Measurements from ENCODE around the gene GALM. TPM values are rescaled to one million over a fixed set of nuclear protein-coding genes. Genes with fewer than 3 reads are reported as not detected.
A peak's percentile ranks its signal among the peaks of the same experiment; 100 is the strongest.

The GALM gene
- polyA plus RNA-seq (2013, experiment 1 of 2): 13.4 TPM
- polyA plus RNA-seq (2013, experiment 2 of 2): 12.9 TPM

GRCh38 chr2:38665854-38666555 lies at the start of gene GALM:
TSS of gene GALM (plus strand) at chr2:38666114. CDS start at chr2:38666162, 48 bp downstream.
- Histone ChIP-seq H2AK5ac (ENCODE audit: low read length) (peak within 1 kb of the TSS; percentile 82), H3K56ac (ENCODE audit: low read length) (peak within 1 kb of the TSS; percentile 95), H4K8ac (ENCODE audit: low read depth, low read length) (no peak within 1 kb of the TSS), H3K23ac (ENCODE audit: low read length) (no peak within 1 kb of the TSS), H3K36me3 (ENCODE audit: control insufficient read depth, insufficient read depth, low read length) (no peaks in the 10 kb centered on the region), H3K27ac (ENCODE audit: low read depth, low read length) (peak within 1 kb of the TSS; percentile 10), H3K4me1 (ENCODE audit: control insufficient read depth, low read depth, low read length) (peaks cover 10% of the 10 kb centered on the region), H3K4ac (ENCODE audit: low read depth, low read length) (no peak within 1 kb of the TSS), H4K5ac (ENCODE audit: low read length) (no peak within 1 kb of the TSS), H3K4me2 (ENCODE audit: low read length) (peak within 1 kb of the TSS; percentile 89), H3K27me3 (ENCODE audit: insufficient read depth, low read length, poor library complexity) (no peaks in the 10 kb centered on the region), H2BK120ac (ENCODE audit: low read depth, low read length) (no peak within 1 kb of the TSS), H2BK15ac (replicated peaks; ENCODE audit: low read depth) (no peak within 1 kb of the TSS), H3K18ac (ENCODE audit: low read length) (no peak within 1 kb of the TSS), H3K79me1 (ENCODE audit: low read length) (no peaks in the 10 kb centered on the region), H3K79me2 (ENCODE audit: control insufficient read depth, insufficient read depth, low read length) (no peaks in the 10 kb centered on the region), H3K4me3 (ENCODE audit: low read length) (peak within 1 kb of the TSS; percentile 85), H2BK5ac (ENCODE audit: low read length) (peak within 1 kb of the TSS; percentile 62), H3K9ac (ENCODE audit: low read length) (peak within 1 kb of the TSS; percentile 94)
- peak; percentile 98 for DNase-seq
- no CpG with 5 or more reads among the region's 26 CpGs for WGBS (ENCODE audit: extremely low coverage, insufficient coverage, low lambda C conversion rate)

DNA sequence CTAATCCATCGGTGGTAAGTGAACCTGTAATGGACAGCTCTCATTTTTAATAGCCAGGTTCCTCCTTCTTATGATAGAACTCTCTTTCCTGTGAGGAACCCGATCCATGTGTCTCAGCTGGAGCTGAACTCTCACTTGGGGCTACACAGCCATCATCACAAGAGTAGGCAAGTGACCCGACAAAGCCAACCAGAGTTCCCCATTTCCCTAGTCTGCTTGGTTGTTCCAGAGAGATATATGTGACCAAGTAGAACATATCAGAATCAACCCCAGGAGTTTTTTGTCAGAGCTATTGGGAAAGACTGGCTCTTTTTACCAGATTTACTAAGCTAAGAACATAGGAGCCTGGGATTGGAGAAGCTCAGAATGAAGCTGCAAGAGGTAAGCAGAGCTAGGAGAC lies 48.6 kb upstream of the GALM start:
- Histone ChIP-seq H4K8ac (ENCODE audit: low read depth, low read length) (no peak overlapping the region), H3K18ac (ENCODE audit: low read length) (no peak overlapping the region), H2AK5ac (ENCODE audit: low read length) (no peak overlapping the region), H3K79me2 (ENCODE audit: control insufficient read depth, insufficient read depth, low read length) (no peaks in the 10 kb centered on the region), H2BK120ac (ENCODE audit: low read depth, low read length) (no peak overlapping the region), H3K23ac (ENCODE audit: low read length) (no peak overlapping the region), H3K4ac (ENCODE audit: low read depth, low read length) (no peak overlapping the region), H3K9ac (ENCODE audit: low read length) (no peak overlapping the region), H3K36me3 (ENCODE audit: control insufficient read depth, insufficient read depth, low read length) (no peaks in the 10 kb centered on the region), H4K5ac (ENCODE audit: low read length) (no peak overlapping the region), H3K27me3 (ENCODE audit: insufficient read depth, low read length, poor library complexity) (no peaks in the 10 kb centered on the region), H3K4me1 (ENCODE audit: control insufficient read depth, low read depth, low read length) (no peaks in the 10 kb centered on the region), H3K56ac (ENCODE audit: low read length) (no peak overlapping the region), H2BK15ac (replicated peaks; ENCODE audit: low read depth) (no peak overlapping the region), H2BK5ac (ENCODE audit: low read length) (no peak overlapping the region), H3K4me3 (ENCODE audit: low read length) (no peak overlapping the region), H3K79me1 (ENCODE audit: low read length) (no peaks in the 10 kb centered on the region), H3K27ac (ENCODE audit: low read depth, low read length) (no peak overlapping the region), H3K4me2 (ENCODE audit: low read length) (no peak overlapping the region)
- no CpG with 5 or more reads among the region's 3 CpGs for WGBS (ENCODE audit: extremely low coverage, insufficient coverage, low lambda C conversion rate)
- no peak for DNase-seq

GRCh38 chr2:38619458-38620164 lies 46.3 kb upstream of the GALM start:
- Histone ChIP-seq H3K56ac (ENCODE audit: low read length) (no peak overlapping the region), H3K4me3 (ENCODE audit: low read length) (no peak overlapping the region), H3K4me1 (ENCODE audit: control insufficient read depth, low read depth, low read length) (no peaks in the 10 kb centered on the region), H2BK15ac (replicated peaks; ENCODE audit: low read depth) (no peak overlapping the region), H3K23ac (ENCODE audit: low read length) (no peak overlapping the region), H3K79me2 (ENCODE audit: control insufficient read depth, insufficient read depth, low read length) (no peaks in the 10 kb centered on the region), H3K27me3 (ENCODE audit: insufficient read depth, low read length, poor library complexity) (no peaks in the 10 kb centered on the region), H3K18ac (ENCODE audit: low read length) (no peak overlapping the region), H3K4me2 (ENCODE audit: low read length) (no peak overlapping the region), H3K27ac (ENCODE audit: low read depth, low read length) (no peak overlapping the region), H2AK5ac (ENCODE audit: low read length) (no peak overlapping the region), H3K36me3 (ENCODE audit: control insufficient read depth, insufficient read depth, low read length) (no peaks in the 10 kb centered on the region), H2BK5ac (ENCODE audit: low read length) (no peak overlapping the region), H2BK120ac (ENCODE audit: low read depth, low read length) (no peak overlapping the region), H4K8ac (ENCODE audit: low read depth, low read length) (no peak overlapping the region), H3K9ac (ENCODE audit: low read length) (no peak overlapping the region), H3K79me1 (ENCODE audit: low read length) (no peaks in the 10 kb centered on the region), H3K4ac (ENCODE audit: low read depth, low read length) (peak overlapping the region; percentile 50), H4K5ac (ENCODE audit: low read length) (no peak overlapping the region)
- no CpG with 5 or more reads among the region's 4 CpGs for WGBS (ENCODE audit: extremely low coverage, insufficient coverage, low lambda C conversion rate)
- no peak for DNase-seq

GRCh38 chr2:38620282-38620977 lies 45.5 kb upstream of the GALM start:
- Histone ChIP-seq H3K4ac (ENCODE audit: low read depth, low read length) (peak overlapping the region; percentile 50), H3K27ac (ENCODE audit: low read depth, low read length) (no peak overlapping the region), H4K5ac (ENCODE audit: low read length) (no peak overlapping the region), H3K4me2 (ENCODE audit: low read length) (no peak overlapping the region), H3K18ac (ENCODE audit: low read length) (no peak overlapping the region), H2BK120ac (ENCODE audit: low read depth, low read length) (no peak overlapping the region), H3K56ac (ENCODE audit: low read length) (no peak overlapping the region), H3K79me1 (ENCODE audit: low read length) (no peaks in the 10 kb centered on the region), H3K79me2 (ENCODE audit: control insufficient read depth, insufficient read depth, low read length) (no peaks in the 10 kb centered on the region), H3K4me3 (ENCODE audit: low read length) (no peak overlapping the region), H3K4me1 (ENCODE audit: control insufficient read depth, low read depth, low read length) (no peaks in the 10 kb centered on the region), H2AK5ac (ENCODE audit: low read length) (no peak overlapping the region), H3K23ac (ENCODE audit: low read length) (no peak overlapping the region), H3K27me3 (ENCODE audit: insufficient read depth, low read length, poor library complexity) (no peaks in the 10 kb centered on the region), H4K8ac (ENCODE audit: low read depth, low read length) (no peak overlapping the region), H2BK5ac (ENCODE audit: low read length) (no peak overlapping the region), H2BK15ac (replicated peaks; ENCODE audit: low read depth) (no peak overlapping the region), H3K9ac (ENCODE audit: low read length) (no peak overlapping the region), H3K36me3 (ENCODE audit: control insufficient read depth, insufficient read depth, low read length) (no peaks in the 10 kb centered on the region)
- no CpG with 5 or more reads among the region's 7 CpGs for WGBS (ENCODE audit: extremely low coverage, insufficient coverage, low lambda C conversion rate)
- no peak for DNase-seq

GRCh38 chr2:38621018-38621417 lies 44.9 kb upstream of the GALM start:
- Histone ChIP-seq H3K27me3 (ENCODE audit: insufficient read depth, low read length, poor library complexity) (no peaks in the 10 kb centered on the region), H3K23ac (ENCODE audit: low read length) (no peak overlapping the region), H3K9ac (ENCODE audit: low read length) (no peak overlapping the region), H3K79me2 (ENCODE audit: control insufficient read depth, insufficient read depth, low read length) (no peaks in the 10 kb centered on the region), H2BK120ac (ENCODE audit: low read depth, low read length) (no peak overlapping the region), H4K5ac (ENCODE audit: low read length) (no peak overlapping the region), H3K18ac (ENCODE audit: low read length) (no peak overlapping the region), H3K4me1 (ENCODE audit: control insufficient read depth, low read depth, low read length) (no peaks in the 10 kb centered on the region), H3K4me3 (ENCODE audit: low read length) (no peak overlapping the region), H2AK5ac (ENCODE audit: low read length) (no peak overlapping the region), H4K8ac (ENCODE audit: low read depth, low read length) (no peak overlapping the region), H2BK15ac (replicated peaks; ENCODE audit: low read depth) (no peak overlapping the region), H3K36me3 (ENCODE audit: control insufficient read depth, insufficient read depth, low read length) (no peaks in the 10 kb centered on the region), H3K79me1 (ENCODE audit: low read length) (no peaks in the 10 kb centered on the region), H3K4me2 (ENCODE audit: low read length) (no peak overlapping the region), H2BK5ac (ENCODE audit: low read length) (no peak overlapping the region), H3K56ac (ENCODE audit: low read length) (no peak overlapping the region), H3K27ac (ENCODE audit: low read depth, low read length) (no peak overlapping the region), H3K4ac (ENCODE audit: low read depth, low read length) (no peak overlapping the region)
- DNase-seq: no peak
